ENCODE measurements around the gene IGFBP5. TPM values are rescaled to one million over a fixed set of nuclear protein-coding genes. Genes with fewer than 3 reads are reported as not detected.

IGFBP5 gene
- total and polyA plus RNA-seq, 9 of the 15 experiments (the other 6 are each of a cell fraction or from before 2014, with no cell fraction given), result 0.01 to 1.9 (median 0.03) TPM; not detected in 6

GRCh38 chr2:216635171-216635570 lies 60.2 kb downstream of the IGFBP5 start:
- H3K27ac ChIP-seq (ENCODE audit: extremely low read depth, low read depth, low read length), result no peak overlapping the region
- H3K9me1 ChIP-seq (ENCODE audit: control insufficient read depth, insufficient read depth, low read length), result no peaks in the 10 kb centered on the region
- intact Hi-C loops (cut with micrococcal nuclease), result no loop called here
- H3K4me2 ChIP-seq (ENCODE audit: insufficient read depth, low read length), result no peak overlapping the region
- TF ChIP-seq ATF6 (CRISPR knock-in tag; IDR thresholded peaks at IDR 0.05) (no peak), MAFK (IDR thresholded peaks at IDR 0.05; ENCODE audit: low read length) (no peak), FOXJ3 (CRISPR knock-in tag; IDR thresholded peaks at IDR 0.05) (no peak), ZSCAN32 (CRISPR knock-in tag; IDR thresholded peaks at IDR 0.05) (no peak), HINFP (tag; conservative IDR thresholded peaks at IDR 0.05; ENCODE audit: low read depth) (no peak), USF1 (CRISPR knock-in tag; IDR thresholded peaks at IDR 0.05) (no peak), SRSF1 (IDR thresholded peaks at IDR 0.05; ENCODE audit: low read depth, low read length) (no peak), GABPB1 (CRISPR knock-in tag; IDR thresholded peaks at IDR 0.05) (no peak), ZBTB8A (IDR thresholded peaks at IDR 0.05; ENCODE audit: partially characterized antibody) (no peak)
- DNase-seq (ENCODE audit: extremely low read depth in 1 of 4, low spot score in 3 of 4) (no peak), ATAC-seq (no peak), FAIRE-seq (no peak)
- H3K9me3 ChIP-seq (replicated peaks; ENCODE audit: control insufficient read depth, insufficient read depth, low read depth, low read length), result no peaks in the 10 kb centered on the region
- H3K9ac ChIP-seq (ENCODE audit: insufficient read depth in 1 of 2, low read depth in 2 of 2, low read length in 2 of 2), result no peak overlapping the region
- no peaks in the 10 kb centered on the region for H3K79me2 ChIP-seq (ENCODE audit: control insufficient read depth, insufficient read depth, low read length)
- POLR2A ChIA-PET, result no interaction called here
- no TSS peak for BruUV-seq (replicated peaks)
- H4K20me1 ChIP-seq (replicated peaks; ENCODE audit: control insufficient read depth, insufficient read depth, low read length), result no peaks in the 10 kb centered on the region
- H2AFZ ChIP-seq (ENCODE audit: low read depth, low read length), result no peak overlapping the region
- no peaks in the 10 kb centered on the region for H3K36me3 ChIP-seq (ENCODE audit: control insufficient read depth, insufficient read depth, low read length)
- H3K4me3 ChIP-seq, result no peak overlapping the region
- in situ Hi-C loops (cut with MboI), result no loop called here
- peaks cover 5 to 40% of the 10 kb centered on the region in 2 experiments; a peak in 4 of 5 replicates for H3K27me3 ChIP-seq (ENCODE audit: control insufficient read depth in 2 of 2, insufficient read depth in 2 of 2, low read length in 2 of 2)
- WGBS (ENCODE audit: insufficient coverage, low coverage, missing lambda C conversion rate), result 2% methylated on average over 6 of the region's 7 CpGs
- no peaks in the 10 kb centered on the region; a peak in 1 of 5 replicates for H3K4me1 ChIP-seq (replicated peaks in 1 of 2; ENCODE audit: control insufficient read depth in 2 of 2, insufficient read depth in 2 of 2, low read length in 2 of 2)
- CTCF ChIA-PET (ENCODE audit: low intra/inter-chr PET ratio), result no interaction called here

Data from K562 (cell line).